GM06990 (cell line): ENCODE measurements around the gene HIC1.

Experiments used
- DNase-seq: peaks from one replicate; pipeline ENCODE4 v3.0.0-alpha.2; 2011; ENCODE audit not compliant: insufficient read length; ENCODE audit errors: extremely low read depth
- H3K27me3 ChIP-seq: replicated peaks from 2 replicates; pipeline ENCODE4 v1.6.0; 2011; ENCODE audit warnings: low read length; ENCODE audit not compliant: control insufficient read depth, insufficient read depth
- H3K36me3 ChIP-seq: 2 replicates; pipeline ENCODE4 v1.5.1; 2011; ENCODE audit warnings: low read length; ENCODE audit not compliant: control insufficient read depth, insufficient read depth
- H3K4me3 ChIP-seq: replicated peaks from 2 replicates; pipeline ENCODE4 v1.5.1; 2011; ENCODE audit warnings: low read depth, mild to moderate bottlenecking, control low read depth, low read length
- CTCF ChIP-seq: IDR thresholded peaks from 2 replicates; pipeline ENCODE4 v1.5.1; 2011; ENCODE audit warnings: low read length, control low read depth, mild to moderate bottlenecking, inconsistent platforms; ENCODE audit not compliant: insufficient read depth, poor library complexity, severe bottlenecking

The HIC1 gene

DNA sequence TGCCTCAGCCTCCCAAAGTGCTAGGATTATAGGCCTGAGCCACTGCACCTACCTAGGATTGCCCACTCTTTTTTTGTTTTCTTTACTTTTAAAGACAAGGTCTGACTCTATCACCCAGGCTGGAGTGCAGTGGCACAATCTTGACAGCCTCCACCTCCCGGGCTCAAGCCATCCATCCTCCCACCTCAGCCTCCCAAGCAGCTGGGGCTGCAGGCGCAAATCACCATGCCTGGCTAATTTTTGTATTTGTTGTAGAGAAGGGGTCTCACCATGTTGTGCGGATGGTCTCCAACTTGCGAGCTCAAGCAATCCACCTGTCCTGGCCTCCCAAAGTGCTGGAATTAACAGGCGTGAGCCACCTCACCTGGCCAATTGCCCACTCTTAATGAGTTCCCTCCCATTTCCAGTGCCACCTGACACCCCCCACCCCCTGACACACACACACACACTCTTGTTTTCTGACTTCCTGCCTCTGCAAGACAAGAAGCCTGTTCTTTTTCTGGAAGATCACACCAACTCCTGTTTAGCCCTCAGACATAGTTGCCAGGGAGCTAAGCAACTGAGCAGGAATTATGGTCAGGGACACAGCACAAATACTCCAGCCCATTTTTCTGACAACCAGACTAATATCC lies 10.5 kb upstream of the HIC1 start:
- no peak overlapping the region for H3K4me3 ChIP-seq
- H3K36me3 ChIP-seq = peaks cover 11% of the 10 kb centered on the region
- TF ChIP-seq CTCF = no peak
- DNase-seq = no peak
- no peaks in the 10 kb centered on the region for H3K27me3 ChIP-seq

DNA sequence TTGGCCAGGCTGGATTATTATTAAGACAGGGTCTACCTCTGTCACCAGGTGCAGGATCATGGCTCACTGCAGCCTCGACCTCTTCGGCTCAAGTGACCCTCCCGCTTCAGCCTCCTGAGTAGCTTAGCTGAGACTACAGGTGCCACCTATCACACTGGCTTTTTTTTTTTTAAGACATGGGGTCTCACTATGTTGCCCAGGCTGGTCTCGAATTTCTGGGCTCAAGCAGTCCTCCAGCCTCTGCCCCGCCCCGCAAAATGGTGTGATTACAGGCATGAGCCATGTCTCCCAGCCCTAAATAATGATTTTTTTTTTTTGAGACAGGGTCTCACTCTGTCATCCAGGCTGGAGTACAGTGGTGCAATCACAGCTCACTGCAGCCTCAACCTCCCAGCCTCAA lies 7.3 kb upstream of the HIC1 start:
- Histone ChIP-seq H3K36me3 (peaks cover 5% of the 10 kb centered on the region), H3K4me3 (no peak overlapping the region), H3K27me3 (no peaks in the 10 kb centered on the region)
- DNase-seq = no peak
- TF ChIP-seq CTCF = no peak

GRCh38 chr17:2048805-2049204 lies 6.1 kb upstream of the HIC1 start:
- TF ChIP-seq CTCF = no peak
- Histone ChIP-seq H3K36me3 (peaks cover 5% of the 10 kb centered on the region), H3K4me3 (peak overlapping the region; percentile 66; the same call in 1 of the 2 replicates), H3K27me3 (no peaks in the 10 kb centered on the region)
- DNase-seq = no peak

- H3K36me3 ChIP-seq = no peaks in the 10 kb centered on the region
- H3K27me3 ChIP-seq = no peaks in the 10 kb centered on the region
- DNase-seq = peak; percentile 91
- TF ChIP-seq CTCF = no peak
- peak overlapping the region; percentile 66 for H3K4me3 ChIP-seq
Measured at GRCh38 chr17:2049333-2050299, 5.3 kb upstream of the HIC1 start.

DNA sequence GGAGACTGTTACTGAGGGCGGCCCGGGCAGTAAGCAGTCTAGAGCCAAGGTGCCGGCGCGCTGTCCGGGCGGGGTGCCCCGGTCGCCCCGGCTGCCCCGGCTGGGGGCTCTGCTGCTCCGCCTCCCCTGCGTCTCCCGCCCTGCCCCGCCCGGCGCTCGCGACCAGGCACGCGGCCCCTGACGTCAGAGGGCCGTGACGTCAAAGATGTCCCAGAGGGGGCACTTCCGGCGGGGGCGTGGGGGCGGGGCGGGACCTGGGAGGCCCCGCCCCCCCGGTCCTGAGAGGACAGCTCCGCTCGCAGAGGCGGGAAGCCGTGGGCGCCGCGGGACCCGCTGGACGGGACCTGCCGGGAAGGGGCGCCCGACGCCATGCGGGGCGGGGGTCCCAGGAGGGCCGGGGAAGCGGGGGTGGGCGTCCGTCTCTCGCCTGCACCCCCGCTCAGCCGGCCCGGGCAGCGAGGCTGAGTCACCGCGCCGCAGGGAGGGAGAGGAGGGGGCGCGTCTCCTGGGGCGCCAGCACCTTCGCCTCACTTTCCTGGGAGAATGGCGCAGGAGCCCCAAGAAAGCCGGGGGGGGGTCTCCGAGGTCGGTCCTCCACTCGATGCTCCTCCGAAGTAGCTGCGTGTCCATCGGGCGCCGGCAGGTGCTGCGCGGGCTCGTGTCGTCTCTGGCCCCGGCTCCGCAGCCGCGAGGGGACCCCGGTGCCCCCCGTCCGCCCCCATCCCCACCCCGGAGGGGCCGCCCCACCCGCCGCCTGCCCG lies 4.4 kb upstream of the HIC1 start:
- Histone ChIP-seq H3K27me3 (no peaks in the 10 kb centered on the region), H3K36me3 (no peaks in the 10 kb centered on the region), H3K4me3 (peak overlapping the region; percentile 50)
- DNase-seq = peak; percentile 74
- TF ChIP-seq CTCF = no peak
